BE2C (cell line): Measurements from ENCODE around the gene DMXL1.

ENCODE experiments used
- DNase-seq: peaks from one replicate; pipeline ENCODE4 v3.0.0-alpha.2; 2020
- H3K27me3 ChIP-seq: fragments of 250-450 bp; sonication (Bioruptor Pico); 2 replicates; pipeline ENCODE4 v1.5.1; 2020; ENCODE audit warnings: mild to moderate bottlenecking
- H3K36me3 ChIP-seq: fragments of 250-450 bp; sonication (Bioruptor Pico); 2 replicates; pipeline ENCODE4 v1.5.1; 2020; ENCODE audit warnings: mild to moderate bottlenecking
- H3K4me1 ChIP-seq: fragments of 250-450 bp; sonication (Bioruptor Pico); 2 replicates; pipeline ENCODE4 v1.5.1; 2020
- H3K4me3 ChIP-seq: 2 replicates; pipeline ENCODE4 v1.5.1; 2011; ENCODE audit warnings: low read depth, low read length
- H3K9me3 ChIP-seq: fragments of 250-450 bp; sonication (Bioruptor Pico); 2 replicates; pipeline ENCODE4 v1.5.1; 2020
- TF ChIP-seq, protein P1 (sequence below): IDR thresholded peaks from 2 replicates; pipeline ENCODE4 v1.5.1; 2012; ENCODE audit warnings: mild to moderate bottlenecking, low read depth, low read length

DMXL1 gene

DNA sequence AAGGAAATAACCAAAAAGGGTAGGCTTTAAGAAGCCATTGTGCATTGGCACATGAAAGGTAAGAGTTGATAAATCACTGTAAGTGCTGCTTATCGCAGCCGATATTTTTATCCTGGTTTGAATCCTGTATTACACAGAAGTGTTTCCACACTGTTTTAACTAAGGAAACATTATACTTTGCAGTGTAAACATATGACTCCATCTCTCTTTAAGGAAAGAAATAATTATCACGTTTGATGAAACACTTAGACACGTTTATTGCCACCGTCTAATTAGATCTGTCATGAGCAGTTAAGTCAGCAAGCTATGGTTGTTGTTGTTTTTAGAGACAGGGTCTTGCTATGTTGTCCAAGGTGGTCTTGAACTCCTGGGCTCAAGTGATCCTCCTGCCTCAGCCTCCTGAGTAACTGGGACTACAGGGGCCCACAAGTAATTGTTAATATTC is 199.3 kb downstream of the DMXL1 start:
- Histone ChIP-seq H3K4me1 (0 out of 2 replicates have a peak, but pooled peaks cover 4% of the 10 kb centered on the region), H3K9me3 (no peaks in the 10 kb centered on the region; the same call in 1 of the 2 replicates), H3K36me3 (no peaks in the 10 kb centered on the region), H3K4me3 (no peak overlapping the region), H3K27me3 (no peaks in the 10 kb centered on the region)
- no peak for DNase-seq
- TF ChIP-seq, protein P1, sequence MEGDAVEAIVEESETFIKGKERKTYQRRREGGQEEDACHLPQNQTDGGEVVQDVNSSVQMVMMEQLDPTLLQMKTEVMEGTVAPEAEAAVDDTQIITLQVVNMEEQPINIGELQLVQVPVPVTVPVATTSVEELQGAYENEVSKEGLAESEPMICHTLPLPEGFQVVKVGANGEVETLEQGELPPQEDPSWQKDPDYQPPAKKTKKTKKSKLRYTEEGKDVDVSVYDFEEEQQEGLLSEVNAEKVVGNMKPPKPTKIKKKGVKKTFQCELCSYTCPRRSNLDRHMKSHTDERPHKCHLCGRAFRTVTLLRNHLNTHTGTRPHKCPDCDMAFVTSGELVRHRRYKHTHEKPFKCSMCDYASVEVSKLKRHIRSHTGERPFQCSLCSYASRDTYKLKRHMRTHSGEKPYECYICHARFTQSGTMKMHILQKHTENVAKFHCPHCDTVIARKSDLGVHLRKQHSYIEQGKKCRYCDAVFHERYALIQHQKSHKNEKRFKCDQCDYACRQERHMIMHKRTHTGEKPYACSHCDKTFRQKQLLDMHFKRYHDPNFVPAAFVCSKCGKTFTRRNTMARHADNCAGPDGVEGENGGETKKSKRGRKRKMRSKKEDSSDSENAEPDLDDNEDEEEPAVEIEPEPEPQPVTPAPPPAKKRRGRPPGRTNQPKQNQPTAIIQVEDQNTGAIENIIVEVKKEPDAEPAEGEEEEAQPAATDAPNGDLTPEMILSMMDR = no peak

DNA sequence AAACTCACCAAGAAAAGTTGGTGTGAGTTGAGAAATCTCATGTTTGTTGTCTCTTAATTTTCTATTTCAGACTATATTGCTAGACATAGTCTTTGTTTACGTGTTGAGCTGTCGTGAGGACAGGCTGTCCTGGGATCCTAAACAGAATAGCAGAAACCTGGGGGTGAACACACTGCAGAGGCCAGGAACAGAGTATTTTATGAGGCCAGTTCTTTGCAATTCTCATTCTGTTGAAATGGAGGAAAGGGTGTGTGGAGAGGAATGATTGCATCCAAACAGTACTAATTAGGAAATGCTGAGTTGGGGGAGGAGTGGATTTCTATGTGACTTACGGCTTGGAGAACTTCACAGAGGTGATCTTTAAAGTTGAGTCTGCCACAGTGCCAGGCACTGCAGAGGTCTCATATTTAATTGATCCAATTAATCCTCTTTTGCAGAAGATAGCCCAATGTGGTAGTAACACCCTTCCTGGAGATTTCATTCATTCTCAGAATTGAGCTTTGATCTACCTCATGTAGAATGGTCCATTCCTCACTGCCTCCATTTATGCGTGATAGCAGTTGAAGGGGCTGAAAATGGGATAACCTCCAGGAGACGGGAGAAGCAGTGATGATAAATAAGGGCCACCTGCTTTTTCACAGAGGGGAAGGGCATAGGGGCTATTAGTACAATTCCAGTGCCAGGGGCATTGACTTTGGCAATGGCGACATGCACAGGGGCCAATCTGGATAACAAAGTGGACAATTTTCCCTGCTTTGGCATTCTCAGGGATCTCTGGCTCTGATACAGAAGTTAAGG is 200.3 kb downstream of the DMXL1 start:
- no peaks in the 10 kb centered on the region for H3K27me3 ChIP-seq
- no peak for DNase-seq
- no peak overlapping the region for H3K4me3 ChIP-seq
- H3K36me3 ChIP-seq = no peaks in the 10 kb centered on the region
- TF ChIP-seq, protein P1 = no peak
- H3K9me3 ChIP-seq = no peaks in the 10 kb centered on the region; the same call in 1 of the 2 replicates
- 0 out of 2 replicates have a peak, but pooled peaks cover 4% of the 10 kb centered on the region for H3K4me1 ChIP-seq

DNA sequence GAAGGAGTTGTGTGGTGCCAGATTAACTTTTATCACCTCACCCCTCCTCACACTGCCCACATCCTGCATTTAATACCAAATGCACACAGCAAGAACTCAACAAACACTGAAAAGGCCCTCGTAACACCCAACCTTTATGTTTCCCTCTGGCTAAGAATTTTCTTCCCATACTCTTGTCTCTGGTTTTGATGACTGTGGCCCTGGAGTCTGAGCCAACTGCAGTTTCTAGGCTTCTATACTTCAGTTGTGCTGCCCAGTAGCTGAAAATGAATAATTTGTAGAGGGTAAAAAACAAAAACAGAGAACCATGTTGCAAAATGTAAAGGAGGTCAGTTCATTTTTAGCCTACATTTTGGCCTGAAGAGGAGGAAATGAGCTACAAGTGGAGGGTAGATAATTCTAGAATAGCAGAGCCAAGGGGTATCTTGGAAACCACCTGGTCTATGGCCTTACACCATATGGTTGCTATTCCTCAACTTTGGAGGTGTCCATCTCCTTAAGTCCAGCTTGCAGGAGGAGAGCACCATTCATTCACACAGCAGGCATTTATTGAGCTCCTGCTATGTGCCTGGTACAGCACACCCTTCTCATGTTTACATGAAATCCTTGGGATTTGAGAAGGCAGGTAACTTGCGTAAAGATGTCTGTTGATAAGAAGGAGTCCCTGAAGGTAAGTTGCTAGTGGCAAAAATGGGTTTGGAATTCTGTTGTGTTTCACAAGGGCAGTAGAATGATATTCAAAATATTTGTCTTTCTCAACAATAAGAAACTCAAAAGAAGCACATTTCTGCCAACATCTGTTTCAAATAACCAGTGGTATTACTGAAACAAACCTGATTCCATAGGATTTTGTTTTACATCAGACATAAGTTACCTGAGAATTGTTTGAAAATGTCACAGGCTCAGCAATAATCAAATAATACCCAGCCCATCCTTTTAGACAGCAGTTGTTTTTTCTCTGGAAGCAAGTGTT is 201.2 kb downstream of the DMXL1 start:
- no peak overlapping the region for H3K4me3 ChIP-seq
- TF ChIP-seq, protein P1 = no peak
- 0 out of 2 replicates have a peak, but pooled peaks cover 4% of the 10 kb centered on the region for H3K4me1 ChIP-seq

DNA sequence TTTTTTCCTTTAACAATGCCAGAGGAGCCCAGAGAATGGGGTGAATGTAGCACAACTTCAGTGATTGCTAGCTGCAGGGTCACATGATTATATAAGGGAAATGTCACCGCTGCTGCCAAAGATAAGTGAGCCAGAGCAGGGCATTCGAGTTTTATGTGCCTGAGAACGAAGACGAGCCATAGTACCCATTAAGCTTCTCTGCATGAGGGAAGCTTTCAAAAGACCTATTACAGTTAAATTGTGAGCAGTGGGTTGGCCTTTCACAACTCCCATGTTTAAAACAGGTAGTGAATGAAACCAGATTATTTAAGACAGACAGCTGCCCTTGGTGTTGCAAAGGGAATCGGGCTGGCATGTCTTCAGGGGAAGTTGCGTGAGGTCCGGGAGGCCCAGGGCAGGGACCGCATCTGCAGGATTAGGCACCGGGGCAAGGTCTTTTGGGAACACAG is 202.5 kb downstream of the DMXL1 start:
- H3K4me1 ChIP-seq = no peaks in the 10 kb centered on the region
- no peaks in the 10 kb centered on the region for H3K9me3 ChIP-seq
- H3K4me3 ChIP-seq = no peak overlapping the region
- DNase-seq = no peak
- no peaks in the 10 kb centered on the region for H3K27me3 ChIP-seq
- H3K36me3 ChIP-seq = no peaks in the 10 kb centered on the region
- TF ChIP-seq, protein P1 = no peak

More for the DNA sequence above, 201.2 kb downstream of the DMXL1 start:
- no peak for DNase-seq
- Histone ChIP-seq H3K9me3 (no peaks in the 10 kb centered on the region; the same call in 1 of the 2 replicates), H3K27me3 (no peaks in the 10 kb centered on the region), H3K36me3 (no peaks in the 10 kb centered on the region)

DNA sequence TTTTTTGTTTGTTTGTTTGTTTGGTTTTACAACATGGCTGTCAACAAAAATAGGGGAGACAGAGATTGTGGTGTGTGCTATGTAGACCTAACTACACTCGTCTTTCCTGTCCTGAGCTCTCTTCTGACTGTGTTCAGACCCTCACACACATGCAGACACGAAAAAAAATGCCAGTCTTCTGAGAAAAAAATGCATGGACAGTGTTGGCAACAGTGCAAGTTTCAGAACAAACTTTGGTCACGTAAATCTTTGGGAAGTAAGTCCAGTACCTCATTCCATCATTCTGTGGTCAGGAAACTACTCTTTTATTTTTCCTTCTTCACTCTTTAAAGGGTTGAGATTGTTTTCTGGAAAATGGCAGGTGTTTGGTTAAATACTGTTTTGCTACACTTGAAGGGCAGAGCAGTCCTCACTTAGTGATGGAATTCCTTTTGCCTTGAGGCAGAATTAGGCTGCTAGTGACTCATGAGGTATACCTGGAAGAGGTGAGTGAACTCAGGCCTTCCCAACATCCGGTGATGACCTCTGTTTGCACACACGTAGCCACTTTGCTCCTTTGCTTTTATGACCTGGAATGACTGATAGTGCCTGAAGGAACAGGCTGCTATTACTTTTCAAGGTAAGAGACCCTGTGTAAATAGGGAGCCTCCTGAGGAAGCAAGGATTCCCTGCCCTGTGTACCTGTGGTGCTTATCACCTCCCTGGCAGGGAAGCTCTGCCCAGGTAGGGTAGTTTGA is 203.3 kb downstream of the DMXL1 start:
- TF ChIP-seq, protein P1 = no peak
- Histone ChIP-seq H3K27me3 (no peaks in the 10 kb centered on the region), H3K4me3 (no peak overlapping the region), H3K9me3 (no peaks in the 10 kb centered on the region), H3K36me3 (no peaks in the 10 kb centered on the region), H3K4me1 (no peaks in the 10 kb centered on the region)
- no peak for DNase-seq
